RWPE2 (cell line): ENCODE measurements around the gene TNS4.
A peak's percentile ranks its signal among the peaks of the same experiment; 100 is the strongest.

Experiments
- ATAC-seq: fragments of 200-7000 bp; cut with Tn5 transposase; 3 replicates; pipeline ENCODE4 v1.9.1; 2021; ENCODE audit warnings: low read depth
- DNase-seq: peaks from one replicate; pipeline ENCODE4 v3.0.0-alpha.2; 2020; ENCODE audit warnings: low spot score
- H3K27ac ChIP-seq: fragments of 450-650 bp; 2 replicates; pipeline ENCODE4 v1.5.1; 2017; ENCODE audit warnings: mild to moderate bottlenecking; ENCODE audit not compliant: poor library complexity, severe bottlenecking
- H3K27me3 ChIP-seq: fragments of 250-450 bp; sonication (Bioruptor Pico); 2 replicates; pipeline ENCODE4 v1.5.1; 2021; ENCODE audit warnings: mild to moderate bottlenecking, moderate library complexity; ENCODE audit not compliant: insufficient read depth, poor library complexity, severe bottlenecking
- H3K36me3 ChIP-seq: fragments of 250-450 bp; sonication (Bioruptor Pico); 2 replicates; pipeline ENCODE4 v1.5.1; 2020; ENCODE audit warnings: low read depth, mild to moderate bottlenecking, moderate library complexity
- H3K4me1 ChIP-seq: fragments of 250-450 bp; sonication (Bioruptor Pico); 2 replicates; pipeline ENCODE4 v1.5.1; 2021; ENCODE audit warnings: mild to moderate bottlenecking, moderate library complexity; ENCODE audit not compliant: insufficient read depth, poor library complexity, severe bottlenecking
- H3K4me3 ChIP-seq: fragments of 250-450 bp; sonication (Bioruptor Pico); 2 replicates; pipeline ENCODE4 v1.5.1; 2021; ENCODE audit warnings: mild to moderate bottlenecking, moderate library complexity; ENCODE audit not compliant: severe bottlenecking
- H3K9me3 ChIP-seq: fragments of 250-450 bp; sonication (Bioruptor Pico); 2 replicates; pipeline ENCODE4 v1.5.1; 2021; ENCODE audit warnings: mild to moderate bottlenecking, moderate library complexity; ENCODE audit not compliant: severe bottlenecking
- CTCF ChIP-seq: fragments of 450-650 bp; IDR thresholded peaks from one replicate; pipeline ENCODE4 v1.5.1; 2017; ENCODE audit warnings: mild to moderate bottlenecking, moderate library complexity; ENCODE audit not compliant: poor library complexity, severe bottlenecking

Gene TNS4

GRCh38 chr17:40458851-40459482, 42.5 kb downstream of the TNS4 start:
- Histone ChIP-seq H3K36me3 (no peaks in the 10 kb centered on the region; the same call in 1 of the 2 replicates), H3K4me3 (no peak overlapping the region), H3K27me3 (no peaks in the 10 kb centered on the region), H3K27ac (no peak overlapping the region), H3K9me3 (no peaks in the 10 kb centered on the region), H3K4me1 (no peaks in the 10 kb centered on the region)
- DNase-seq (no peak), ATAC-seq (no peak)
- TF ChIP-seq CTCF = no peak

- no peak overlapping the region for H3K27ac ChIP-seq
- H3K4me3 ChIP-seq = no peak overlapping the region
Measured at GRCh38 chr17:40457964-40458791, 43.2 kb downstream of the TNS4 start.

GRCh38 chr17:40457369-40457768, 44.1 kb downstream of the TNS4 start:
- no peak overlapping the region for H3K4me3 ChIP-seq
- ATAC-seq = no peak
- no peaks in the 10 kb centered on the region for H3K9me3 ChIP-seq
- no peaks in the 10 kb centered on the region for H3K4me1 ChIP-seq
- TF ChIP-seq CTCF = no peak
- H3K27ac ChIP-seq = no peak overlapping the region
- no peak for DNase-seq
- no peaks in the 10 kb centered on the region for H3K27me3 ChIP-seq
- no peaks in the 10 kb centered on the region; the same call in 1 of the 2 replicates for H3K36me3 ChIP-seq

More at GRCh38 chr17:40457964-40458791, 43.2 kb downstream of the TNS4 start:
- no peaks in the 10 kb centered on the region for H3K27me3 ChIP-seq
- H3K4me1 ChIP-seq = no peaks in the 10 kb centered on the region
- ATAC-seq (peak; percentile 37; the same call in 1 of the 3 replicates), DNase-seq (no peak)
- no peak for TF ChIP-seq CTCF
- H3K36me3 ChIP-seq = no peaks in the 10 kb centered on the region; the same call in 1 of the 2 replicates
- H3K9me3 ChIP-seq = no peaks in the 10 kb centered on the region

- no peak overlapping the region for H3K4me3 ChIP-seq
- H3K36me3 ChIP-seq = no peaks in the 10 kb centered on the region; the same call in 1 of the 2 replicates
- H3K9me3 ChIP-seq = no peaks in the 10 kb centered on the region
- no peak overlapping the region for H3K27ac ChIP-seq
- ATAC-seq (no peak), DNase-seq (no peak)
- no peaks in the 10 kb centered on the region for H3K27me3 ChIP-seq
- H3K4me1 ChIP-seq = no peaks in the 10 kb centered on the region
- no peak for TF ChIP-seq CTCF
Measured at GRCh38 chr17:40456396-40456951, 44.9 kb downstream of the TNS4 start.
